Endothelial cell of umbilical vein (primary cell): ENCODE measurements around the gene PRRX1. TPM values are rescaled to one million over a fixed set of nuclear protein-coding genes. Genes with fewer than 3 reads are reported as not detected.

Source experiments
- BruUV-seq: library from RNA; stranded (reverse); fragments of 400-500 nt; replicated peaks from 2 replicates; lab custom pipeline; 2021; lab: Mats Ljungman, UMichigan
- CTCF ChIA-PET: fragments of 300-600, 350-600 bp; sonication (Branson Sonifier 250); formaldehyde crosslinking; loops from one replicate; lab custom pipeline; 2021; ENCODE audit warnings: antibody characterized with exemption, inconsistent platforms; lab: Charles Lee
- POLR2A ChIA-PET: fragments of 300-600, 350-600 bp; sonication (Branson Sonifier 250); formaldehyde crosslinking; loops from one replicate; lab custom pipeline; 2021; ENCODE audit warnings: antibody characterized with exemption, inconsistent platforms; lab: Charles Lee
- DNase-seq: peaks from one replicate; pipeline ENCODE4 v3.0.0-alpha.2; 2011; ENCODE audit warnings: low read depth, low spot score
- FAIRE-seq: peaks from 2 replicates; lab custom pipeline; 2011; peaks lifted over from hg19 to GRCh38; lab: Jason Lieb, UNC
- H2AFZ ChIP-seq: 2 replicates; pipeline ENCODE4 v1.6.0; 2012; ENCODE audit warnings: low read depth, low read length, control low read depth, inconsistent platforms
- H3K27ac ChIP-seq: 2 replicates; pipeline ENCODE4 v1.5.1; 2011; ENCODE audit warnings: low read depth, mild to moderate bottlenecking, control low read depth, low read length, moderate library complexity; ENCODE audit not compliant: insufficient read depth
- H3K27me3 ChIP-seq, 2 experiments: 2 replicates each; pipeline versions ENCODE4 v1.6.0 to v1.6.1; 2011; ENCODE audit warnings: low read length in 2 of 2, mixed read lengths in 1 of 2; ENCODE audit not compliant: control insufficient read depth in 2 of 2, insufficient read depth in 2 of 2
- H3K36me3 ChIP-seq, 2 experiments: 2 replicates in 1 of 2; 3 replicates in 1 of 2; pipeline ENCODE4 v1.5.1; 2011; ENCODE audit warnings: low read length in 2 of 2, mild to moderate bottlenecking in 1 of 2, moderate library complexity in 1 of 2; ENCODE audit not compliant: control insufficient read depth in 2 of 2, insufficient read depth in 2 of 2; ENCODE audit errors: extremely low read depth in 1 of 2
- H3K4me1 ChIP-seq: 3 replicates; pipeline ENCODE4 v1.5.1; 2011; ENCODE audit warnings: mild to moderate bottlenecking, low read length; ENCODE audit not compliant: control insufficient read depth, insufficient read depth; ENCODE audit errors: extremely low read depth
- H3K4me2 ChIP-seq: 2 replicates; pipeline ENCODE4 v1.6.1; 2011; ENCODE audit warnings: low read length, control low read depth, mixed read lengths; ENCODE audit not compliant: insufficient read depth
- H3K4me3 ChIP-seq, 3 experiments: fragments of 200-600 bp in 1 of 3; sonication (generic), shearing (Covaris generic) in 1 of 3; replicated peaks in 1 of 3; 2 replicates each; pipeline ENCODE4 v1.5.1; 2011 to 2016; ENCODE audit warnings: control low read depth in 3 of 3, low read length in 3 of 3, mild to moderate bottlenecking in 2 of 3, inconsistent platforms in 1 of 3, low read depth in 1 of 3, moderate library complexity in 1 of 3; ENCODE audit not compliant: insufficient read depth in 1 of 3
- H3K79me2 ChIP-seq: 2 replicates; pipeline ENCODE4 v1.6.0; 2012; ENCODE audit warnings: low read length, inconsistent platforms; ENCODE audit not compliant: control insufficient read depth, insufficient read depth
- H3K9ac ChIP-seq: replicated peaks from 2 replicates; pipeline ENCODE3; 2011; ENCODE audit warnings: low read length, control low read depth; ENCODE audit not compliant: insufficient read depth; ENCODE audit errors: extremely low read depth
- H3K9me1 ChIP-seq: replicated peaks from 3 replicates; pipeline ENCODE4 v1.6.0; 2011; ENCODE audit warnings: mild to moderate bottlenecking, low read length; ENCODE audit not compliant: control insufficient read depth, insufficient read depth; ENCODE audit errors: extremely low read depth
- H3K9me3 ChIP-seq: replicated peaks from 2 replicates; pipeline ENCODE4 v1.5.1; 2012; ENCODE audit warnings: low read length, inconsistent platforms; ENCODE audit not compliant: control insufficient read depth, insufficient read depth
- H4K20me1 ChIP-seq: replicated peaks from 2 replicates; pipeline ENCODE3; 2011; ENCODE audit warnings: mild to moderate bottlenecking, low read length; ENCODE audit not compliant: control insufficient read depth, insufficient read depth; ENCODE audit errors: extremely low read depth
- EZH2 ChIP-seq: IDR thresholded peaks from 2 replicates; pipeline ENCODE4 v1.6.1; 2012; ENCODE audit warnings: borderline replicate concordance, low read depth, mild to moderate bottlenecking, moderate library complexity, low read length, inconsistent platforms; ENCODE audit not compliant: severe bottlenecking
- FOS ChIP-seq: IDR thresholded peaks from 2 replicates; pipeline ENCODE4 v1.6.1; 2011; ENCODE audit warnings: mild to moderate bottlenecking, low read length, moderate library complexity, borderline replicate concordance; ENCODE audit not compliant: insufficient read depth
- GATA2 ChIP-seq: IDR thresholded peaks from 2 replicates; pipeline ENCODE4 v1.7.0; 2011; ENCODE audit warnings: low read depth, mild to moderate bottlenecking, moderate library complexity, mixed read lengths, low read length; ENCODE audit not compliant: insufficient read length, insufficient read depth
- JUN ChIP-seq: IDR thresholded peaks from 2 replicates; pipeline ENCODE4 v1.6.1; 2011; ENCODE audit warnings: borderline replicate concordance, low read depth; ENCODE audit not compliant: insufficient read length, insufficient read depth
- MYC ChIP-seq: IDR thresholded peaks from one replicate; pipeline ENCODE4 v1.6.1; 2011; ENCODE audit warnings: mild to moderate bottlenecking, low read depth, low read length
- POLR2A ChIP-seq: IDR thresholded peaks from 2 replicates; pipeline ENCODE4 v1.6.1; 2012; ENCODE audit warnings: low read depth, mild to moderate bottlenecking, control low read depth, low read length
- POLR2AphosphoS5 ChIP-seq: IDR thresholded peaks from 2 replicates; pipeline ENCODE4 v1.6.1; 2012; ENCODE audit warnings: low read depth, mild to moderate bottlenecking, control low read depth, low read length, moderate library complexity; ENCODE audit not compliant: insufficient read depth
- dilution Hi-C: fragments of 300-500 bp; cut with MboI; formaldehyde crosslinking; loops from one replicate; pipeline ENCODE4 v1.15.0; 2019; ENCODE audit warnings: low sequenced_read_pairs; ENCODE audit not compliant: extremely low pct_ligation_motif_present
- intact Hi-C: fragments of 100-400 bp; cut with micrococcal nuclease; formaldehyde crosslinking; loops from one replicate; pipeline ENCODE4 v1.10.0; 2022
- polyA plus RNA-seq, 4 experiments: library from polyadenylated mRNA; depleted of rRNA in 3 of 4; stranded (reverse) in 3 of 4; unstranded in 1 of 4; fragments of >200 nt; gene quantifications; 2 replicates each; pipeline versions ENCODE4 v1.2.1 to v1.2.3, GENCODE V29; 2011 to 2012; ENCODE audit warnings: missing spikeins in 1 of 4
- total RNA-seq: library from RNA; stranded (reverse); gene quantifications from 2 replicates; pipeline ENCODE4 v1.2.3, GENCODE V29; 2021
- TF ChIP-seq, protein P1 (sequence below), 2 donors: IDR thresholded peaks; 1 replicate in 1 of 2; 2 replicates in 1 of 2; pipeline ENCODE4 v1.5.1; 2011; ENCODE audit warnings: low read length in 2 of 2, mild to moderate bottlenecking in 2 of 2, moderate library complexity in 2 of 2, control low read depth in 1 of 2, inconsistent platforms in 1 of 2, low read depth in 1 of 2; ENCODE audit not compliant: insufficient read depth in 1 of 2; ENCODE audit errors: extremely low read depth in 1 of 2
- TF ChIP-seq, protein P2 (sequence below): IDR thresholded peaks from 2 replicates; pipeline ENCODE4 v1.6.1; 2011; ENCODE audit not compliant: insufficient read depth, insufficient read length

The PRRX1 gene
- total and polyA plus RNA-seq, 2 donors (not counting 3 experiments of a cell fraction or from before 2014, with no cell fraction given): 0.03 TPM; not detected in 1

DNA sequence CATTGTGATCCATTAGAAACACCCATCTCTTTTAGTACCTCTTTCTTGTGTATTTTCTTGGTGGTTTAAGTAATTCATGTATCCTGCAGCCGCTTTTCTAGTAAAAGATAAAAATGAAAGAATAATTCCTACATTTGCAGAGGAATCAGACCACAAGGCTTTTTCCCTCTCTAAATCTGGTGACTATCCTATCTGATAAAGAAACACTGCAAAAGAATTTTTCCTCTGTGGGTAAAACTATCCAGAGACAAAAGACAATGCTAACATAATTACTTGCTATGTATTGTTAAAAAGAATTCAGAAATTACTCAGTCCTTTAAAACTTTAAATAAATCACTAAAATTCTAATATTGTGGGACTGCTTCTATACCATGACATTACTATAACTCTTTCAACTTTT is 51.0 kb downstream of the PRRX1 start:
- Histone ChIP-seq H3K9me1 (no peaks in the 10 kb centered on the region), H3K4me2 (no peak overlapping the region), H4K20me1 (no peaks in the 10 kb centered on the region), H3K79me2 (no peaks in the 10 kb centered on the region), H2AFZ (no peak overlapping the region), H3K9ac (no peak overlapping the region), H3K27ac (no peak overlapping the region), H3K9me3 (no peaks in the 10 kb centered on the region), H3K4me3 (no peak overlapping the region), H3K4me1 (peaks cover under 1% of the 10 kb centered on the region), H3K27me3 (no peaks in the 10 kb centered on the region), H3K36me3 (no peaks in the 10 kb centered on the region)
- FAIRE-seq: no peak
- no peak for DNase-seq
- intact Hi-C loops (no loop called here), dilution Hi-C loops (no loop called here)
- POLR2A ChIA-PET: no interaction called here
- TF ChIP-seq, protein P1, sequence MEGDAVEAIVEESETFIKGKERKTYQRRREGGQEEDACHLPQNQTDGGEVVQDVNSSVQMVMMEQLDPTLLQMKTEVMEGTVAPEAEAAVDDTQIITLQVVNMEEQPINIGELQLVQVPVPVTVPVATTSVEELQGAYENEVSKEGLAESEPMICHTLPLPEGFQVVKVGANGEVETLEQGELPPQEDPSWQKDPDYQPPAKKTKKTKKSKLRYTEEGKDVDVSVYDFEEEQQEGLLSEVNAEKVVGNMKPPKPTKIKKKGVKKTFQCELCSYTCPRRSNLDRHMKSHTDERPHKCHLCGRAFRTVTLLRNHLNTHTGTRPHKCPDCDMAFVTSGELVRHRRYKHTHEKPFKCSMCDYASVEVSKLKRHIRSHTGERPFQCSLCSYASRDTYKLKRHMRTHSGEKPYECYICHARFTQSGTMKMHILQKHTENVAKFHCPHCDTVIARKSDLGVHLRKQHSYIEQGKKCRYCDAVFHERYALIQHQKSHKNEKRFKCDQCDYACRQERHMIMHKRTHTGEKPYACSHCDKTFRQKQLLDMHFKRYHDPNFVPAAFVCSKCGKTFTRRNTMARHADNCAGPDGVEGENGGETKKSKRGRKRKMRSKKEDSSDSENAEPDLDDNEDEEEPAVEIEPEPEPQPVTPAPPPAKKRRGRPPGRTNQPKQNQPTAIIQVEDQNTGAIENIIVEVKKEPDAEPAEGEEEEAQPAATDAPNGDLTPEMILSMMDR (IDR thresholded peaks at IDR 0.05; ENCODE audit: extremely low read depth in 1 of 2, insufficient read depth in 1 of 2, low read depth in 1 of 2, low read length in 2 of 2): no peak
- TF ChIP-seq POLR2AphosphoS5 (no peak), GATA2 (no peak), EZH2 (no peak), POLR2A (no peak), JUN (no peak), MYC (no peak), FOS (no peak)
- TF ChIP-seq, protein P2, sequence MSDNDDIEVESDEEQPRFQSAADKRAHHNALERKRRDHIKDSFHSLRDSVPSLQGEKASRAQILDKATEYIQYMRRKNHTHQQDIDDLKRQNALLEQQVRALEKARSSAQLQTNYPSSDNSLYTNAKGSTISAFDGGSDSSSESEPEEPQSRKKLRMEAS: no peak
- no TSS peak for BruUV-seq
- CTCF ChIA-PET: no interaction called here
